ENCODE data around the gene ZBTB46. TPM values are rescaled to one million over a fixed set of nuclear protein-coding genes. Genes with fewer than 3 reads are reported as not detected.

ZBTB46 gene
- total RNA-seq, 1 experiment from 2014 or later = 27.1 TPM

GRCh38 chr20:63772781-63773518 is 58.1 kb downstream of the ZBTB46 start:
- H3K4me1 ChIP-seq (ENCODE audit: insufficient read depth, low read length) = no peaks in the 10 kb centered on the region
- H2BK12ac ChIP-seq (ENCODE audit: insufficient read length, low read depth, low read length) = no peak overlapping the region
- no peak overlapping the region for H3K14ac ChIP-seq (ENCODE audit: insufficient read depth, low read length)
- H3K23ac ChIP-seq (ENCODE audit: insufficient read length, low read depth, low read length) = no peak overlapping the region
- peaks cover 16 to 17% of the 10 kb centered on the region in 2 experiments for H3K4me1 Mint-ChIP-seq
- peaks cover 4 to 28% (median 25%) of the 10 kb centered on the region in 3 experiments; a peak in 6 of 7 replicates for H3K36me3 Mint-ChIP-seq (ENCODE audit: insufficient read depth in 1 of 3, low read depth in 3 of 3)
- no peak overlapping the region for H2BK5ac ChIP-seq (ENCODE audit: insufficient read length, low read length)
- H4K91ac ChIP-seq (ENCODE audit: insufficient read length, low read depth, low read length) = no peak overlapping the region
- no peak overlapping the region for H4K5ac ChIP-seq (ENCODE audit: insufficient read length, low read depth, low read length)
- H2AFZ ChIP-seq (ENCODE audit: low read length) = no peak overlapping the region
- no peak overlapping the region for H3K27ac ChIP-seq (ENCODE audit: insufficient read length, low read depth, low read length)
- no peaks in the 10 kb centered on the region for H3K9me3 ChIP-seq (ENCODE audit: control insufficient read depth, low read depth, low read length)
- H4K8ac ChIP-seq (replicated peaks; ENCODE audit: insufficient read length, low read depth, low read length) = no peak overlapping the region
- H3K56ac ChIP-seq (ENCODE audit: insufficient read length, low read depth, low read length) = no peak overlapping the region
- H3K9me3 Mint-ChIP-seq = no peaks in the 10 kb centered on the region; a peak in 2 of 5 replicates
- H2AK5ac ChIP-seq (ENCODE audit: insufficient read length, low read length) = no peak overlapping the region
- TF ChIP-seq, protein P1, sequence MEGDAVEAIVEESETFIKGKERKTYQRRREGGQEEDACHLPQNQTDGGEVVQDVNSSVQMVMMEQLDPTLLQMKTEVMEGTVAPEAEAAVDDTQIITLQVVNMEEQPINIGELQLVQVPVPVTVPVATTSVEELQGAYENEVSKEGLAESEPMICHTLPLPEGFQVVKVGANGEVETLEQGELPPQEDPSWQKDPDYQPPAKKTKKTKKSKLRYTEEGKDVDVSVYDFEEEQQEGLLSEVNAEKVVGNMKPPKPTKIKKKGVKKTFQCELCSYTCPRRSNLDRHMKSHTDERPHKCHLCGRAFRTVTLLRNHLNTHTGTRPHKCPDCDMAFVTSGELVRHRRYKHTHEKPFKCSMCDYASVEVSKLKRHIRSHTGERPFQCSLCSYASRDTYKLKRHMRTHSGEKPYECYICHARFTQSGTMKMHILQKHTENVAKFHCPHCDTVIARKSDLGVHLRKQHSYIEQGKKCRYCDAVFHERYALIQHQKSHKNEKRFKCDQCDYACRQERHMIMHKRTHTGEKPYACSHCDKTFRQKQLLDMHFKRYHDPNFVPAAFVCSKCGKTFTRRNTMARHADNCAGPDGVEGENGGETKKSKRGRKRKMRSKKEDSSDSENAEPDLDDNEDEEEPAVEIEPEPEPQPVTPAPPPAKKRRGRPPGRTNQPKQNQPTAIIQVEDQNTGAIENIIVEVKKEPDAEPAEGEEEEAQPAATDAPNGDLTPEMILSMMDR (conservative IDR thresholded peaks at IDR 0.05) = no peak
- no peaks in the 10 kb centered on the region for H3K27me3 ChIP-seq (ENCODE audit: insufficient read depth, low read length)
- peak overlapping the region; percentile 70 to 74 (median 73); a peak in 3 of 7 replicates for H3K27ac Mint-ChIP-seq
- H3K4me3 Mint-ChIP-seq = no peak overlapping the region
- no peaks in the 10 kb centered on the region; the same call in 1 of the 2 replicates for H3K79me2 ChIP-seq (ENCODE audit: insufficient read depth, low read length)
- H3K18ac ChIP-seq (ENCODE audit: insufficient read length, low read depth, low read length) = no peak overlapping the region
- no peaks in the 10 kb centered on the region for H4K20me1 ChIP-seq (ENCODE audit: control insufficient read depth, insufficient read depth, insufficient read length)
- H2BK120ac ChIP-seq (ENCODE audit: low read depth, low read length, poor library complexity, severe bottlenecking) = no peak overlapping the region
- H2BK15ac ChIP-seq (ENCODE audit: low read depth, low read length) = no peak overlapping the region
- no peak overlapping the region for H2BK20ac ChIP-seq (ENCODE audit: low read depth, low read length, poor library complexity, severe bottlenecking)
- no CpG with 5 or more reads among the region's 20 CpGs for WGBS (ENCODE audit: extremely low coverage, insufficient read length, low lambda C conversion rate)
- no peak overlapping the region for H3T11ph ChIP-seq (ENCODE audit: low read length)
- no peak overlapping the region for H3K9ac ChIP-seq (ENCODE audit: extremely low read depth, insufficient read length, low read length)
- H3K4me2 ChIP-seq (ENCODE audit: insufficient read depth, insufficient read length, low read length) = no peak overlapping the region
- H3K79me1 ChIP-seq (ENCODE audit: insufficient read depth, low read depth, low read length, poor library complexity, severe bottlenecking) = no peaks in the 10 kb centered on the region
- H3K23me2 ChIP-seq (ENCODE audit: insufficient read length, low read depth, low read length, poor library complexity, severe bottlenecking) = peaks cover 7% of the 10 kb centered on the region
- H3K27me3 Mint-ChIP-seq (ENCODE audit: low read depth) = no peaks in the 10 kb centered on the region
- DNase-seq = no peak
- no peak overlapping the region for H3K4ac ChIP-seq (ENCODE audit: low read depth, low read length)
